ENCODE measurements around the gene ZDHHC18.
"Not testable (repeated sequence)": the region's sequence is repeated elsewhere in the genome, so short reads cannot be mapped to it uniquely, and the experiment has no call there.

ZDHHC18 gene

GRCh38 chr1:26839339-26839722 lies 12.8 kb downstream of the ZDHHC18 start:
- TF ChIP-seq, protein P1, sequence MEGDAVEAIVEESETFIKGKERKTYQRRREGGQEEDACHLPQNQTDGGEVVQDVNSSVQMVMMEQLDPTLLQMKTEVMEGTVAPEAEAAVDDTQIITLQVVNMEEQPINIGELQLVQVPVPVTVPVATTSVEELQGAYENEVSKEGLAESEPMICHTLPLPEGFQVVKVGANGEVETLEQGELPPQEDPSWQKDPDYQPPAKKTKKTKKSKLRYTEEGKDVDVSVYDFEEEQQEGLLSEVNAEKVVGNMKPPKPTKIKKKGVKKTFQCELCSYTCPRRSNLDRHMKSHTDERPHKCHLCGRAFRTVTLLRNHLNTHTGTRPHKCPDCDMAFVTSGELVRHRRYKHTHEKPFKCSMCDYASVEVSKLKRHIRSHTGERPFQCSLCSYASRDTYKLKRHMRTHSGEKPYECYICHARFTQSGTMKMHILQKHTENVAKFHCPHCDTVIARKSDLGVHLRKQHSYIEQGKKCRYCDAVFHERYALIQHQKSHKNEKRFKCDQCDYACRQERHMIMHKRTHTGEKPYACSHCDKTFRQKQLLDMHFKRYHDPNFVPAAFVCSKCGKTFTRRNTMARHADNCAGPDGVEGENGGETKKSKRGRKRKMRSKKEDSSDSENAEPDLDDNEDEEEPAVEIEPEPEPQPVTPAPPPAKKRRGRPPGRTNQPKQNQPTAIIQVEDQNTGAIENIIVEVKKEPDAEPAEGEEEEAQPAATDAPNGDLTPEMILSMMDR (conservative IDR thresholded peaks at IDR 0.05; ENCODE audit: control insufficient read depth, insufficient read depth, low read depth, low read length) = no peak
- no peak for DNase-seq (ENCODE audit: low read depth)
- H3K4me3 ChIP-seq (ENCODE audit: control insufficient read depth, low read depth, low read length) = no peak overlapping the region

GRCh38 chr1:26839779-26840178 lies 13.3 kb downstream of the ZDHHC18 start:
- TF ChIP-seq, protein P1 (conservative IDR thresholded peaks at IDR 0.05; ENCODE audit: control insufficient read depth, insufficient read depth, low read depth, low read length) = no peak
- no peak for DNase-seq (ENCODE audit: low read depth)
- no peak overlapping the region for H3K4me3 ChIP-seq (ENCODE audit: control insufficient read depth, low read depth, low read length)

GRCh38 chr1:26844424-26845196 lies 18.1 kb downstream of the ZDHHC18 start:
- no peak overlapping the region for H3K4me3 ChIP-seq (ENCODE audit: control insufficient read depth, low read depth, low read length)
- TF ChIP-seq, protein P1 (conservative IDR thresholded peaks at IDR 0.05; ENCODE audit: control insufficient read depth, insufficient read depth, low read depth, low read length) = no peak
- no peak for DNase-seq (ENCODE audit: low read depth)

DNA sequence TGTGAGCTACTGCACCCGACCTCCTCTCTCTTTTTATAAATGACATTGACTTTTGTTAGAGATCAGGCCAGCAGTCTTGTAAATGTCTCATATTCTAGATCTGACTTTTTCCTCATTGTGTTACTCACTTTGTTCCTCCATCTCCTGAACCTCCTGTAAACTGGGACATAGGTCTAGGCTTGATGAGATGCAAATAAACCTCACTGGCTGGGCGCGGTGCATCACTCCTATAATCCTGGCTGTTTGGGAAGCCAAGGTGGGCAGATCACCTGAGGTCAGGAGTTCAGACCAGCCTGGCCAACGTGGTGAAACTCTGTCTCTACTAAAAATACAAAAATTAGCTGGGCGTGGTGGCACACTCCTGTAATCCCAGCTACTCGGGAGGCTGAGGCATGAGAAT lies 21.3 kb downstream of the ZDHHC18 start:
- H3K4me3 ChIP-seq (ENCODE audit: control insufficient read depth, low read depth, low read length); DNase-seq (ENCODE audit: low read depth): not testable (repeated sequence)

- TF ChIP-seq, protein P1 (conservative IDR thresholded peaks at IDR 0.05; ENCODE audit: control insufficient read depth, insufficient read depth, low read depth, low read length) = no peak
- DNase-seq (ENCODE audit: low read depth) = no peak
These were observed 22.0 kb downstream of the ZDHHC18 start for GRCh38 chr1:26848499-26848898.

DNA sequence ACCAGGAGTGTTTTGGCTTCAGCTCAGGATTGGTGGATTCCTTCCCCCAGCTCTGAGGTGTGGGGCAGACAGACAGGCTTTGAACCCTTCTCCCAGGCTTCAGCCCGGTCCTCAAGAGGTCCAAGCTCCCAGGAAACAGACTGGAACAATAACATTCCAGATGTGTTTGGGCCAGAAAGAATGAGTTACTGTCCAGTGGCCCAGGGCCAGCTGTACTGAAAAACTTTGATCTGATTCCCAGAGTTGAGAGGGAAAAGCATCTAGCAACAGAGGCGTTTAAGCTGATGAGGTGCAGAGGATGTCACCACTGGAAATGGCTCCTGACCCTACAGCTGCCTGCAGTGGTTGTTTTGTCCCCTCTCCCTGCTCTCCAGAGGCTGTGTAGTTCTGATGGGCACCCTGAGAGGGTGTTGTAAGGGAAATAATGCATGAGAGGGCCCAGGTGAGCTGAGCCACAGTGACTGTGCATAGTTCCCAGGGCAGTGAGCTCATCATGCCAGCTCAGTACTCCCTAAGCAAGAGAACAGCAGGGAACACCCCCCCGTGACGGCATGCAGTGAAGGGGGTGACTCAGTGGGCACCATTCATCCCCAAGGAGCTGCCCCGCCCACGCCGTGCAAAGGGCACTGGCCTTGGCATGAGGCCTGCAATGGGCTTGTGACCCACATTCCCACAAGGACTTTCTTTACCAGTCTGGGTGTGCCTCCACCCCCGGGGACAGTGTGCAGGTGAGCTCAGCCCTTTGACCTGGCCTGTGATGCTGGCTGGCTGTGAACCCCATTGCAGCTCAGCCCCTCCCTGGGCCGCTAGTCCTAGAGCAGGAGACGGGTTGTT lies 22.7 kb downstream of the ZDHHC18 start:
- TF ChIP-seq, protein P1 (conservative IDR thresholded peaks at IDR 0.05; ENCODE audit: control insufficient read depth, insufficient read depth, low read depth, low read length) = no peak
- H3K4me3 ChIP-seq (ENCODE audit: control insufficient read depth, low read depth, low read length) = no peak overlapping the region
- DNase-seq (ENCODE audit: low read depth) = peak; percentile 94

More at GRCh38 chr1:26848499-26848898, 22.0 kb downstream of the ZDHHC18 start:
- no peak overlapping the region for H3K4me3 ChIP-seq (ENCODE audit: control insufficient read depth, low read depth, low read length)

GRCh38 chr1:26851106-26851684 lies 24.7 kb downstream of the ZDHHC18 start:
- TF ChIP-seq, protein P1 (conservative IDR thresholded peaks at IDR 0.05; ENCODE audit: control insufficient read depth, insufficient read depth, low read depth, low read length) = peak; percentile 3
- no peak overlapping the region for H3K4me3 ChIP-seq (ENCODE audit: control insufficient read depth, low read depth, low read length)
- no peak for DNase-seq (ENCODE audit: low read depth)

Measured in fibroblast of mammary gland (primary cell).